ENCODE measurements around the gene FGD3.

The FGD3 gene

DNA sequence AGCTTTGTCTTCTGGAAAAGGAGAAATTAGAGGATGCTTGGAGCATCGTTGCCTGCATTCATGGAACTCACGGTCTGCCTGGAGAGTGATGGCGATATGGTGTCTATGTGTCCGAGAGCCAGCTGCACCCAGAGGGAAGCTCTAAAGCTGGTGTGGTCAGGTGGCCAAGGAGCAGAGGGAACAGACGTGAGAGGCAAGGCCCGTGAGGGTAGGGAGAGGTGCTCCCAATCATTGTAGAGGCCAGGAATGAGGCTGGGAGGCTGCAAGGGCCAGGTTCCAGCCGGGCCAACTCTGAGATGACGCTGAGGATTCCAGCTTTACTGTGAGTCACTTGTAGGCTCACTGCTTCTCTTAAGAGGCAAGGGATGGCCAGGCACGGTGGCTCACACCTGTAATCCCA lies 7.6 kb downstream of the FGD3 start:
- no peak for DNase-seq

- DNase-seq: no peak
Observed at GRCh38 chr9:92960561-92961290, 13.4 kb downstream of the FGD3 start.

DNA sequence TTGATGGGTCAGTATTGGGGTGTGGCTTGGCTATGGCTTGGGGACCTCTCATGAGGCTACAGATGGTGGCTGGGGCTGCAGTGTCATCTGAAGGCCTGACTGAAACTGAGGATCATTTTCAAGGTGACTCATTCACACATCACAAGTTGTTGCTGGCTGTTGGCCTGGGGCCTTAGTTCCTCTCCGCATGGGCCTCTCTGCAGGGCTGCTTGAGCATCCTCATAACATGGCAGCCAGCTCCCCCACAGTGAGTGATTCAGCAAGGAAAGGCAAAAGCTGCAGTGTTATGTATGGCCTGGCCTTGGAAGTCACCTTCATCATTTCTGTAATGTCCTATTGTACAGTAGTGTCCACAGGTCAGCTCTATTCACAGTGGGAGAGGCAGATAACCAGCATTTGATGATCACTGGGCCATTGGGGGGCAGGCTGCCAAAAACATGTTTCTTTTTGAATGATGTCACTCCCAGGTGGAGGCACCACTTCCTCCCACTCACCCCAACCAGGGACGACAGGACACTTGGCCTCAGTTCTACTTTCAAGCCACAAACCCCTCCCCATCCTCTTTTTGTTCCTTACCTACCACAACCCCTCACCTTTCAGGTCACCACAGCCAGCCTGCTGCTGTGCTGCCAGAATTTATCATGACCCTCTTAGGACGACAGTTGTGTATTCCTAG lies 14.4 kb downstream of the FGD3 start:
- no peak for DNase-seq

DNA sequence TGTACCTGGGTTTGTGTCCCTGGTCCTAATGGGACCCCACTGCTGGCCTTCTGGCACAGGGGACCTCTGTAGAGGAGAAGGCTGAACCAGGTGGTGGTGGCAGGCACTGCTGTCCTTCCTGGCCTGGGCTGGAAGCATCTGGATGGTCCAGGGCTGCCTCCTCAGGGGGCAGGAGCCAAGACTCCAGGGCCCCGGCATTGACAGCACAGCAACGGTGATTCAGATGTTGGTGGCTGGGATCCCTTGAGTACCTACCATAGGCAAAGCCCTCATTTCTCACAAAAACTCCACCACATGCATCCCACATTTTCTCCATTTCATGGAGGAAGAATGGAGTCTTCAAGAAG lies 15.0 kb downstream of the FGD3 start:
- no peak for DNase-seq

- no peak for DNase-seq
Observed at GRCh38 chr9:92962846-92963245, 15.5 kb downstream of the FGD3 start.

GRCh38 chr9:92963831-92964606 lies 16.7 kb downstream of the FGD3 start:
- no peak for DNase-seq

DNA sequence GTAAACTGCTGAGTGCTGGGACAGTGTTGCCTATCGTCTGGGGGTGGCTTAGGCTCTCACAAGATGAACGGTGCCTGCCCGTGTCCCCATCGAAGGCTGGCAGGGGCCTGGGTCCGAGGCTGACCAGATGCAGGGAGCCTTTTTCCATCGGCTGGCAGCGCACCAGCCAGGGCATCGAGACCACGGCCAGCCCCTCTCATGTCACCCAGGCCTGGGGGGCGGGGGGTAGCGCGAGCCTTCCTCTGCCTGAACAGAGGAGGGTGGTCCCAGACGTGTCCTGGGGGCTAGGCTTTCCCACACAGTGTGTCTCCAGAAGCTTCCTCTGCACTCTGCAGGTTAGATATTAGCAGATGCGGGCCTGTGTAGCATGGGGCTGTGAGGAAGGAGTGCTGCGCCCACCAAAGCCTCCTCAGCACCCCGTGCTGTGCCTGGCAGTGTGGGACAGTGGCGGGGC lies 17.3 kb downstream of the FGD3 start:
- no peak for DNase-seq

- DNase-seq: no peak
Observed at GRCh38 chr9:92965061-92965758, 17.9 kb downstream of the FGD3 start.

DNA sequence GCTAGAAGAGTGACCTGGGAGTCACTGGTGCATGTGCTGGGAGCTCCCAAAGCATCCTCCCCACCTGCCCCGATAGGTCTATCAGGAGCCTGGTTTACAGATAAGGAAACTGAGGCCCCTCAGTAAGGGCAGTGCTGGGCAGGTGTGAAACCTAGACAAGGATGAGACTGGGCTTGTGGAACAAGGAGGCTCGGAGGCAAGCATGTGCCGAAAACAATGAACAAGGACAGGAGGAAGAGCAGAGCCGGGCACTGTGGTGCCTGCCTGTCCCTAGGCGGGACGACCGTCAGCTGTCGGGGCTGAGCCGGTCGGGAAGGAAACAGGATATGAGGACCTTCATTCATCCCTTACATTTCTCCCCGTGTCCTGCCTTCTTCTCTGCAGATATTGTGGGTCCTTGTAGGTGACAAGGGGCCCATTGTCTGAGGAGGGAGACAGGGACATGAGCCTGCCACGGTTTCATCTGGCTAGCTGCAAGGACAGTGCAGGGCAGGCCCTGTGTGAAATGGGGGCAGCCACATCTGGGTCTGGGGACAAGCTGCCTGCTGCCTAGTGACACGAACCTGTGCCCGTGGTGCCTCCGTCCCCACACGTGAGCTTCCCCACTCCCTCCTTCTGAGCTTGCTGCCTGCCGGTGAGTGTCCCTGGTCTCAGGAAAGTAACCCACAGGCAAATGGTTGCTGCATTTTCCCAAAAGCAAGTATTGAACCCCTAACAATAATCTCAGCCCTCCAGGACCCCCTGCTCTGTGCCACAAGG lies 18.6 kb downstream of the FGD3 start:
- DNase-seq: no peak

GRCh38 chr9:92966518-92966800 lies 19.1 kb downstream of the FGD3 start:
- DNase-seq: no peak

DNA sequence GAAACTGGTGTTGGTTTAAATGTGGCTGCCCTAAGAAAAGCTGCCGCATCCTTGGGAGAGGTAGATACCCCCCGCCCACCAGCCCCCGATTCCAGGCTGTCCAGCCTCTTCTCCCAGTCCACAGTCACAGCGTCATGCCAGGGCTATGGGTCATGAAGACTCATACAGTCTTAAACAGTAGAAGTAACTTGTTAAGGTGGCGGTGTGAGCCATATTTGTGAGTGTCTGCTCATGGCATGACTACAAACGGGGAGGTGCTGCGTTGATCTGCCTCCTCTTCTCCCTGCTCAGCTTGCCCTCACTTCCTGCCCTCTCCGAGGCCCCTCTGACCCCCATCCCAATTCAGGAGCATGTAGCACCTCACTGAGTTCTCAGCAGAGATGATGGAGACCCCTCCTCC lies 20.8 kb downstream of the FGD3 start:
- DNase-seq: no peak

DNA sequence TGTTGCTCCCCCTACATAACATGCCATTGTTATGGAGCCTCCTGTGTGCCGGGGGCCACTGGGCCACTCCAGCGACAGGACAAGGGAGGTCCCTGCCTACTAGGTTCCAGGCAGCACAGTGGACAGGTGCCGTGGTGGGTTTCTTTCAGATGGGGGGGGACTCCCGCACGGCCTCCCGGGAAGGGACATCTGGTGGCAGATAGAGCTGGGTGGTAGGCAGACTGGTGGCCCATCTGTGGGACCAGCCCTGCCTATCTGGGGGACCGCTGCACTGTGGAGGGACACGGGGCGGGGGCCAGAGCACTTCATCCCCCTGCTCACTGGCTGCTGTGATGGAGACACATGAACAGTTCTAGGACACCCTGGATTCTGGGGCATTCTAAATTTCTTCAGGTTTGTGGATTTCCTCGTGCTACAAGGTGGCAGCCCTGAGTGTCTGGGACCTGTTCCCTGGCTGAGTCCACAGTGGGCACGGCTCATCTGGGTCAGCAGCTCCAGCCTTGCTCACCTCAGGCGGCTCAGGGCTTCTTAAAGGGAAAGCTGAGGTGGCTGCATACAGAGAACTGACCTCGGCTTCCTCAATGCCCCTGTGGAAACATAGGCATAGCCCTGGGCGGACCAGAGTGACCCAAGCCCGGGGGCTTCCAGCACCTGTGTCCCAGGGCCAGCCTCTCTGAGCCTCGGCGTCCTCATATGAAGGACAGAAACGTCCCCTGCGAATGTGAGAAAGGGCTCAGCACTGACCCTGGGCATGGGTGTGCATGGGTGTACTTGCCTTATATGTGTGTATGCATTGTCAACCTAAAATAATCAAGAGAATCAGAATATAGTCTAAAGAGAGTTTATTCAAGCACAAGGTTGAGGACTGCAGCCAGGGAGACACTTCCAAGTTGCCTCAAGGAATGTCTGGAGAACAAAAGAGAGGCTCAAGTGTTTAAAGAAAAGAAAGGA lies 22.5 kb downstream of the FGD3 start:
- no peak for DNase-seq

GRCh38 chr9:92970467-92970923 lies 23.2 kb downstream of the FGD3 start:
- DNase-seq: no peak

DNA sequence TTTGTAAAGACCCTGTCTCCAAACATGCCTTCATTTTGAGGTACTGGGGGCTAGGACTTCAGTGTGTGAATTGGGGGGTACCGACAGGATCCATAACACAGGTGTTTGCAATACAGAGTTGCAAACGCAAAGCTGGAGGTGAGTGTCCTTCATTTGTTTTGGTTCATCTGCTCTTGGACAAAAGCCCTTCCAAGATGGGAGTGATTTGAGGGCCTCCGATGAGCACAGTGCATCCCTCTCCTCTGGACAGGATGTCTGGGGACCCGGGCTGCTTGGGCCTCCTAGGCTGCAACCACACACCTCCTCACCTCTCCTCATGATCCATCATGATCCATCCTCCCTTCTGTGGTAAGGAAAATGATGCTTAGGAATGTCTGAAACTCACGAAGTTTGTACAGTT lies 23.8 kb downstream of the FGD3 start:
- no peak for DNase-seq

GRCh38 chr9:92971776-92972175 lies 24.5 kb downstream of the FGD3 start:
- no peak for DNase-seq

- no peak for DNase-seq
Observed at GRCh38 chr9:92973700-92974099, 26.4 kb downstream of the FGD3 start.

- DNase-seq: no peak
Observed at GRCh38 chr9:92974161-92974661, 26.9 kb downstream of the FGD3 start.

- DNase-seq: no peak
Observed at GRCh38 chr9:92974761-92975755, 27.7 kb downstream of the FGD3 start.

GRCh38 chr9:92976431-92976830 lies 29.1 kb downstream of the FGD3 start:
- DNase-seq: no peak

DNA sequence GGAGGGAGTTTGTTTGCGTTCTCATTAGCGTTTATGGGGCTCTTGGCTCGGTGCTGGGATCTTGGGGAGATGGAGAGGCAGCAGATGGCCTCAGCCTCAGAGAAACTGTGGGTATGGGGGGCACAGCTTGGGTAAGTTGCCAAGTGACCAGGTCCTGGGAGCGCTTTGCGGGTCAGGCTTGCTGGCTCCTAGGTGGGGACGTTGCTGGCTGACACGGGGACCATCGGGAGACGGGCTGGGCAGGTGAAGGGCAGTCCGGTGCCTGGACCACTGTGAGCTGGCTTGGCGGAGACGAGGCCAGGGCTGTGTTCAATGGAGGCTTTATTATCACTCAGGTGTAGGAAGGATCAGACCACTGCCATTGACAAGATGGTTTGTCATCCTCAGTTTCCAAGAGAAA lies 30.0 kb downstream of the FGD3 start:
- no peak for DNase-seq
